M059J (cell line): ENCODE results near the gene FKBP1A. TPM values are rescaled to one million over a fixed set of nuclear protein-coding genes. Genes with fewer than 3 reads are reported as not detected.

ENCODE experiments used
- DNase-seq: peaks from one replicate; pipeline ENCODE4 v3.0.0-alpha.2; 2012; ENCODE audit warnings: low read depth
- total RNA-seq: library from RNA; depleted of rRNA; stranded (reverse); fragments of >200 nt; shearing (Covaris generic); gene quantifications from 2 replicates; pipeline ENCODE4 v1.2.3, GENCODE V29; 2014

FKBP1A gene
- total RNA-seq, 1 experiment from 2014 or later = 387 TPM

- DNase-seq = no peak
Observed at GRCh38 chr20:1386323-1386722, 6.5 kb downstream of the FKBP1A start.

GRCh38 chr20:1383623-1384404, 9.0 kb downstream of the FKBP1A start:
- no peak for DNase-seq

- DNase-seq = no peak
Observed at GRCh38 chr20:1382670-1383069, 10.2 kb downstream of the FKBP1A start.

- no peak for DNase-seq
Observed at GRCh38 chr20:1381753-1382591, 10.9 kb downstream of the FKBP1A start.

GRCh38 chr20:1378735-1379125, 14.1 kb downstream of the FKBP1A start:
- DNase-seq = peak; percentile 48

- DNase-seq = peak; percentile 97
Observed at GRCh38 chr20:1377984-1378734, 14.7 kb downstream of the FKBP1A start.

GRCh38 chr20:1377341-1377871, 15.4 kb downstream of the FKBP1A start:
- peak; percentile 43 for DNase-seq

GRCh38 chr20:1376408-1377270, 16.2 kb downstream of the FKBP1A start:
- no peak for DNase-seq

GRCh38 chr20:1376007-1376406, 16.8 kb downstream of the FKBP1A start:
- no peak for DNase-seq

- DNase-seq = peak; percentile 75
Observed at GRCh38 chr20:1375515-1375914, 17.3 kb downstream of the FKBP1A start.

- no peak for DNase-seq
Observed at GRCh38 chr20:1374246-1374645, 18.6 kb downstream of the FKBP1A start.

- DNase-seq = no peak
Observed at GRCh38 chr20:1373614-1374013, 19.2 kb downstream of the FKBP1A start.

GRCh38 chr20:1373036-1373435, 19.8 kb downstream of the FKBP1A start:
- no peak for DNase-seq

- no peak for DNase-seq
Observed at GRCh38 chr20:1371830-1372539, 20.9 kb downstream of the FKBP1A start.

GRCh38 chr20:1371202-1371782, 21.6 kb downstream of the FKBP1A start:
- DNase-seq = no peak

GRCh38 chr20:1370548-1371110, 22.2 kb downstream of the FKBP1A start:
- peak; percentile 77 for DNase-seq

- no peak for DNase-seq
Observed at GRCh38 chr20:1369970-1370369, 22.9 kb downstream of the FKBP1A start.

- DNase-seq = peak; percentile 84
Observed at GRCh38 chr20:1368448-1369199, 24.2 kb downstream of the FKBP1A start.

- no peak for DNase-seq
Observed at GRCh38 chr20:1367479-1367878, 25.4 kb downstream of the FKBP1A start.
